T1000 (cell line): ENCODE data around the gene MAB21L4.

ENCODE experiments used
- DNase-seq: peaks from one replicate; lab custom pipeline; 2025; ENCODE audit warnings: mixed read lengths; lab: John Stamatoyannopoulos, UW

Gene MAB21L4

DNA sequence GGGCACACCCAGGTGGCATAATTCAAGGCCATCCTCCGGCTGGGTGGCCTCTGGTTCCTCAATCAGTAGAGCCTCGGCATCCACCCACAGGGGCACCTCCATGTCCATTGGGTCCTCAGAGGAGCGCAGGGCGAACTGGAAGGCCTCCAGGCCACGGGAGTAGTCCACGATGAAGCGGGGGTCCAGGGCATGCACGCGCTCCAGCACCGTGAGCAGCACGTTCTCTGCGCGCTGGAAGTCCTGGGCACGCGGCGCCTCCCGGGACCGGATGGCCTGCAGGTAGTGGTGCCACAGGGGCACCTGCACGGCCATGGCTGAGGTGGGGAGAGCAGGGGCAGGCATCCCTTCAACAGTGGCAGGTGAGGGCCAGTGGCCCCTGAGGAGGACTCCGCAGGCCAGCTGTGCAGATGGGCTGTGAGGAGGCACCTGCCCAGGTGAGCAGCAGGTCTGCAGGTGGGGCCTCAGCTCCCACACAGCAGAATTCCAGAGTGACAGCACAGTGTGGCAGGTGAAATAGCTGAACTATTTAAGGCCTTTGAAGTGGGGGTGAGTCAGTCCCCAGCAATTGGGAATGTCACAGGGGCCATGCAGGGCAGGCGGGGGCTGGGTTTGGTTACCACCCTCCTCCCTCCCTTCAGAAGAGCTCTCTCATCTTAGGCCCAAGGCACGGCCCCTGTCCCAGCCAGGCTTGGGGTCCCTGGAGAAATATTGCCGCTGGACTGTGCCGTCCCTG lies at the start of gene MAB21L4:
Gene MAB21L4, minus strand, starts transcription at position 501 of the 733 bp plus-strand sequence. Its CDS starts 159 bp downstream, at position 342.
- no peak for DNase-seq

- no peak for DNase-seq
Observed at GRCh38 chr2:240936106-240936505, 40.1 kb upstream of the MAB21L4 start.

GRCh38 chr2:240935103-240935876 lies 39.3 kb upstream of the MAB21L4 start:
- no peak for DNase-seq

GRCh38 chr2:240934701-240935102 lies 38.7 kb upstream of the MAB21L4 start:
- DNase-seq = no peak

GRCh38 chr2:240933966-240934700 lies 38.2 kb upstream of the MAB21L4 start:
- DNase-seq = no peak

- no peak for DNase-seq
Observed at GRCh38 chr2:240933048-240933965, 37.4 kb upstream of the MAB21L4 start.

DNA sequence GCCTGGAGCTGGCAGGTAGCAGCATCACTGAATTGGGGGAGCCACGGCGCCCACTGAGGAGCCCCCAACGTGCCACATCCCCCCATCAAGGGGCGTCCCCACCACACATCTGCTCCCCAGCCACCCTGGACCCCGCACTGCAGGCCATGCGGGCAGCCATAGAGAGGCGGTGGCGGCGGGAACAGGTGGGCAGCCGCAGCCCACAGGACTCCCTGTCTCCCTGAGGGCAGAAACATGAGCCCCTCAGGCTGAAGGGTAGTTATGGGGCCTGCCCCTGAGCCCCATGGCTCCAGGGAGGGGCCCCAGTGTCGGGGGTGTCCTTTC lies 36.7 kb upstream of the MAB21L4 start:
- no peak for DNase-seq

- DNase-seq = no peak
Observed at GRCh38 chr2:240932001-240932723, 36.2 kb upstream of the MAB21L4 start.

GRCh38 chr2:240931319-240931949 lies 35.5 kb upstream of the MAB21L4 start:
- DNase-seq = no peak

GRCh38 chr2:240930631-240931318 lies 34.8 kb upstream of the MAB21L4 start:
- DNase-seq = no peak

GRCh38 chr2:240930096-240930630 lies 34.2 kb upstream of the MAB21L4 start:
- no peak for DNase-seq

DNA sequence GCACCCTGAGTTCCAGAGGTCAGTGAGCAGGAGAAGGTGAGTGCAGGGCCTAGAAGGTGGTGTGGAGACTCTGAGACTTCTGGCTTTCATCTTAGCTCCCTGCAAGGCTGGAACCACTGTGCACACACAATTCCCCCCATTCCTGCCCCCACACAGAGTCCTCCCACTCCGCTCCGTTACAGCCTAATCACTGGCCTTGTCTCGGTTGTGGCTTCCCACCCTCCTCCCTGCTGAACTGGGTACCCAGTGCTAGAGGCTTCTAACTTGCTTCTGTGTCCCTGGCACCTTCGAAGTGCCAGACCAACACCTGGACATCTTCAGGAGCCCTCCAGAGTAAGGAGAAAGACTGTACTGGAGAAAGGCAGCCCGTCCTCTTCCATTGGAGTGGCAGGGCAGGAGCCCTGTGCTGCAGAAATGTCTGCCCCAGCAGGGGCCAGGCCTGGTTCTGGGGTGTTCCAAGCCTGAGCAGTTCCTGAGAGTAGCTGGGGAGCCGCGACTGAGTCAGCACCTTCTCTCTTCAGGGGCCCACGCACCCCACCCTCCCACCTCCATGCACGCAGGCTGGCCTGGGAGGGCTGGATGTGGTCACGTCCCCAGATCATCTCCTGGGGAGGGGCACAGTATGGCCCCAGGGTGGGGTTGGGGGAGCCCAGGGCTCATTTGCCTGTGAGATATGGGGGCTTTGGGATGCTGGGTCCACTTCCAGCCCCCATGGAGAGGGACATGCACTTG lies 33.6 kb upstream of the MAB21L4 start:
- DNase-seq = no peak

GRCh38 chr2:240928476-240929363 lies 32.8 kb upstream of the MAB21L4 start:
- no peak for DNase-seq

DNA sequence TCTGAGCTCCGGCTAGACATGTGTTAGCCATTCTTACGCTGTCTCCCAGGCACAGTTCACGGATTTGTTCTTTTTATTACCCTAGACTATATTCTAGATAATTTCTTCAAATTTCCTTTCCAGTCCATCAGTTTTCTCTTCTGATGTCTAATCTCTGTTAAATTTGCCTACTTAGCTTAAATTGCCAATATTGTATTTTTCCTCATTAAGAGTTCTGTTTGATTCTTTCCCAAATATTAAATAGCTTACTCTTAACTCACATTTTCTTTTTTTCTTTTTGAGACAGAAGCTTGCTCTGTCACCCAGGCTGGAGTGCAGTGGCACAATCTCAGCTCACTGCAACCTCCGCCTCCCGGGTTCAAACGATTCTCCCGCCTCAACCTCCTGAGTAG lies 31.4 kb upstream of the MAB21L4 start:
- DNase-seq = no peak

GRCh38 chr2:240926516-240927389 lies 30.8 kb upstream of the MAB21L4 start:
- no peak for DNase-seq

DNA sequence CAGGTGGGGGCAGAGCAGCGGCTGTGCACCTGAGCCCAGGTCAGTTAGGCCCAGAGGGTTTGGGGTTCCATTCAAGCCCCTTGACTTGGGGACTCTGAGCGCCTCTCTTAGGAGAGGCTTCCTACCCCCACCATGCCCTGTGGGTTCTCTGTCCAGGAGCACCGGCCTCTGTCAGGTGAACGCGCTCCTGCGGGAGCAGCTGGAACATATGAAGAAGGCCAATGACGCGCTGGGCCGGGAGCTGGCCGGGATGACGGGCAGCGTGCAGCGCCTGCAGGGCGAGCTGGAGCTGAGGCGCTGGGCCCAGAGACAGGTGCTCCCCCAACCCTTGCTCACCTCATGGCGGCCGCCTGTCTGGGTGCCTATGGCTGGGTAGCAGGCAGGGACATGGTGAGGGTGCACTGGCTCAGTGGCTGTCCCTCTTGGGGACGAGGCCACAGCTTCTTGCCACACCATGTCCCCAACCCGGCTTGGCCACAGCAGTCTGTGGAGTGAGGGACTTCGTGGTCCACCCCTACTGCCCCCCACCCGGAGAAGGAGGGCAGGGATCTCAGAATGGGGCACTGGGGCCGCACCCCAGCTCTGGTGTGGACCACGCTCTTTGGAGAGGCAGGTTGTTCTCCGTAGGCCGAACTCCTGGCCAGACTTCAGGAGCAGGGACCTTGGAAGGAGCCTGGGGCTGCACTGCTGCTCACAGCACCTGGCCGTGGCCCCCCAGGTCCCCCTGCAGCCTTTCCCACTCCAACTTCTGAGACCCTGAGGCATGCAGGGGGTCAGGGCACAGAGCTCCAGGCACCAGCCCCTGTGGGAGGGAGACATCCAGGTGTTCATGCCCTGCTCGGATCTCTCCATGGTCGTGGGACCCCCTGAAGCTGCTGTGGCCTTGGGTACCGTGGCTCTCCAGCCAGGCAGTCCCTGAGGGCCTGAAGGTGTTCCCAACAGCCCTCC lies 29.9 kb upstream of the MAB21L4 start:
- no peak for DNase-seq
